Right renal cortex interstitium (tissue), 3 donors: Measurements from ENCODE around the gene MDK. TPM values are rescaled to one million over a fixed set of nuclear protein-coding genes. Genes with fewer than 3 reads are reported as not detected.

Experiments used
- DNase-seq, 3 donors: peaks; one replicate each; pipeline ENCODE4 v3.0.0-alpha.2; 2013; ENCODE audit warnings: low read depth in 3 of 3, low spot score in 2 of 3
- polyA plus RNA-seq, 3 donors: library from polyadenylated mRNA; unstranded; fragments of 120-200 nt; gene quantifications; one replicate each; pipeline ENCODE4 v1.2.1, GENCODE V29; 2013; ENCODE audit not compliant: insufficient read length in 3 of 3

Gene MDK
- polyA plus RNA-seq, 3 donors, result 673 to 741 (median 725) TPM

DNA sequence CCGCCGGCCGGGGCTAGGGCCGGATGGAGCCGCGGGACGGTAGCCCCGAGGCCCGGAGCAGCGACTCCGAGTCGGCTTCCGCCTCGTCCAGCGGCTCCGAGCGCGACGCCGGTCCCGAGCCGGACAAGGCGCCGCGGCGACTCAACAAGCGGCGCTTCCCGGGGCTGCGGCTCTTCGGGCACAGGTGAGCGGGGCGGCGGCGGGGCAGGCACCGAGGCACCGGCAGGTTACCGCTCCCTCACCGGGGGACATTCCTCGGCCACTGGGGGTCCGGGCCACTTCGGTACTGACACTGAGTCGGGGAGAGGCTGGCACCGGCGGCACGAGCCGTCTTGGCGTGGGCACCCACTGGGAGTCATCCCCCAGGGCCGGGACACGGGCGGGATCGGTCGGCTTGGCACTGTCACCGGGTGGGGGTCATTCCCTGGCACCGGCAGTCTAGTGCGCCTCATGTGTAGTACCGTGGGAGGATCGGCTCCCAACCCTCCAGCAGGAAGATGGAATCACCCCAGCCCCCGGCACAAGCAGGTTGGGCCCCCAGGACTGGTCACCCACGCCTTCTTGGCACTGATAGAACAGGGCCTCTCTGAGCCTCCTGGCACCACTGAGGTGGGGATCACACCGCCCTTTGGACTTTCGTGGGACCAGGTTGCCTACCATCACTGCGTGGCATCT, 33.7 kb upstream of the MDK start:
- no peak for DNase-seq

GRCh38 chr11:46348566-46349401, 32.7 kb upstream of the MDK start:
- DNase-seq, result no peak

DNA sequence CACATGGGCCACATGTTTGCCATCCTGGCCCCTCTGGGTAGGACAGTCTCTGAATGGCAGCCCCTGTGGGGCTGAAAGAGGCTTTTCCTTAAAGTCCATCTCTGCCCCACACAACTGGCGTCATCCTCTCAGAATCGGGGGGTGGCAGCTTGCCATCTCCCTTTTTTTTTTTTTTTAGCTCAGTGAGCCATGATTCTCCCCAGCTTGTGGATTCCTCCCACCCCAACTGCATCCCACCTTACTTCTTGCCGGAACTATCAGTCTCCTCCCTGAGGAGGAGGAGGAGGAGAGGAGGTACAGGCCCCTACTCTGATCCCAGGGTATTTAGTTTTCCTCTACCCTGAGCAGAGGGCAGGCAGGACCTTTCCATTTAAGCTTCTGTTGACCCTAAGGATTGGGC, 30.8 kb upstream of the MDK start:
- DNase-seq, result no peak

DNA sequence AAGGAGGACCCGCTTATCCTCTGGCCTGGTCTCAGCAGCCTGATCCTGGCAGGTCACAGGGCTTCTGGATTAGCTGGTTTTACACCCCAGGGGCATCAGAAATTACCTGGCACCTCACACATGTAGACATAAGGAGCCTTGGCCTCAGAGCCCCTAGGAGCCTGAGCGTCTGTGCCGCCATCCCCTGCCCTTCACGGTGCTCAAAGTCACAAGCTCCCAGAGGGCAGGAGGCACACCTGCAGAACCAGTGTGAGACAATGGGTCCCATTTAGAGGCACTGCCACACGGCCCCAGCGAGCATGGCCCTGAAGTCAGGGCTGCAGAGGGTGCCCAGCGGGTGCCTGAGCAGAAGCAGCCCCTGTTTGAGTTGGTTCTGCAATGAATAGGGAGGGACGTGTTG, 30.3 kb upstream of the MDK start:
- DNase-seq, result no peak

- DNase-seq, result no peak
Measured at GRCh38 chr11:46351606-46352005, 29.9 kb upstream of the MDK start.

DNA sequence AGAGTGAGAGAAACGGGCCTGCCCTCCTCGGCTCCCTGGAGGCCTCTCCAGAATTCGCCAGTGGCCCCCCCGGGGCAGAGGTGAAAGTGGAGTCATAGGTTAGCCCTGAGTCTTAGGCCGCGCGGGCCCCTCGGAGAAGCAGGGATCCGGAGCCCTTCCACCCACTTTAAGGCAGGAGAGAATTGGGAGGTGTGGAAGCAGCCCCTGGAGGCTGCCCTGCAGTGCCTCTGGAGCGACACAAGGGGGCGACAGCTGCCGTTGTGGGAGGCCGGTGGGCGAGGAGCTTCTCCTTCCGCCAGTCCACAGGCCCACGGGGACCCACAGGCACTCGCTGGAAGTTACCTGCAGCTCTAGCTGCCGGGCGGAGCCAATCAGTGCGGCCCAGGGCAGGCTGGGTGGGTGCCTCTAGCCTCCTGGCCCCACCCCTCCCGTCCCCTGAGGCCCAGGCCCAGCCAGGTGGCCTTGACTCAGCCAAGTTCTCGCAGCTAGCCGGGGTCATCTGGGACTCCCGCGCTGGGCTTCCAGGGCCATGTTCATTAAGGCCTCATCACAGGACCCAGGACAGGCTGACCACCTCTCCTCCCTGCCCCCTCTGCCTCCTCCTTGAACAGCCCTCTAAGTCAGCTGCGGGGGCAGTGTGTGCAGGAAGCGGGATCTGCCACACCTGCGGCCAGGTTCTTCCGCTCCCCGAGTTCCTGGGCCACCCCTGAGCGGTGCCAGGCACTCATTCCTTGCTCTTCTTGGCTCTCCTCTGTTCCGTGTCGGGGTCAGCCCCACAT, 29.2 kb upstream of the MDK start:
- no peak for DNase-seq

GRCh38 chr11:46353698-46354097, 27.8 kb upstream of the MDK start:
- DNase-seq, result no peak

DNA sequence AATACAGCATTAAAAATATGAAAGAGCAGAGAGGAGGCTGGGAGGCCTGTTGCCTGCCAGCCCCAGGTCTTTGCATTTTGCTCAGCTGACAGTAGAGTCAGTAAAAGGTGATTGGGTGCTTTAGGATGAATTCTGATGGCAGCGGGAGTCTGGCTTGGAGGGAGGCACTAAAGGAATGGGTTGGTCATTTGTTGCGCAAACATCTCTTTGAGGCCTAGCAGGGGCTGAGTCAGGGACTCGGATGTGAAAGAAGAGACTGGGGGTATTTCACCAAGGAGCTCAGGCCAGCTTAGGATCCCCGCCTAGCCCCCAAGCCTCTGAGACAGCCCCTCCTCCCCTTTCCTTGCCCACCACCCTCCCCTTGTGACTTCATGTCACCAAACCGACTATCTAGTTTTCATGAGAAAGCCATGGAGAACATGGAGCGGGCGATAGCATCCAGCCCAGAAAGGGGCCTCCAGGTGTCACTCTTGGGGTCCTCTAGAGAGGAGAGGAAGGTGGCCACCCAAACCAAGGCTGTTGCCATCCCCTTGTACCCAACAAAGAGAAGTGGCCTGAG, 24.5 kb upstream of the MDK start:
- no peak for DNase-seq

- no peak for DNase-seq
Measured at GRCh38 chr11:46357483-46357936, 24.0 kb upstream of the MDK start.

DNA sequence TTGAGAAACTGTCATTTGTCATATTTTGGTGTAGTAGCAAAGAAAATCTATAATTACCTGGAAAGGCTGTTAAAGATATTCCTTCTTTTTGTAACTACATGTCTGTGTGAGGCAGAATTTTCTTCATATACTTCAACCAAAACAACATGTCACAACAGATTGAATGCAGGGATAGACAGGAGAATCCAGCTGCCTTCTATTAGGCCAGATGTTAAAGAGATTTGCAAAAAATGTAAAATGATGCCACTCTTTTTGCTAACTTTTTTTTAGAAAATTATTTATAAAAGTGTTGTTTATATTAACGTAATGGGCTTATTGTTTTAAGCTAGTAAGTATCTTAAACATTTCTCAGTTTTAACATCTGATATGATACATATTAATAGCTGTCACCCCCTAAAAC, 21.5 kb upstream of the MDK start:
- DNase-seq, result no peak

- DNase-seq, result no peak
Measured at GRCh38 chr11:46360878-46361277, 20.6 kb upstream of the MDK start.

GRCh38 chr11:46361283-46362155, 19.9 kb upstream of the MDK start:
- DNase-seq, result no peak

DNA sequence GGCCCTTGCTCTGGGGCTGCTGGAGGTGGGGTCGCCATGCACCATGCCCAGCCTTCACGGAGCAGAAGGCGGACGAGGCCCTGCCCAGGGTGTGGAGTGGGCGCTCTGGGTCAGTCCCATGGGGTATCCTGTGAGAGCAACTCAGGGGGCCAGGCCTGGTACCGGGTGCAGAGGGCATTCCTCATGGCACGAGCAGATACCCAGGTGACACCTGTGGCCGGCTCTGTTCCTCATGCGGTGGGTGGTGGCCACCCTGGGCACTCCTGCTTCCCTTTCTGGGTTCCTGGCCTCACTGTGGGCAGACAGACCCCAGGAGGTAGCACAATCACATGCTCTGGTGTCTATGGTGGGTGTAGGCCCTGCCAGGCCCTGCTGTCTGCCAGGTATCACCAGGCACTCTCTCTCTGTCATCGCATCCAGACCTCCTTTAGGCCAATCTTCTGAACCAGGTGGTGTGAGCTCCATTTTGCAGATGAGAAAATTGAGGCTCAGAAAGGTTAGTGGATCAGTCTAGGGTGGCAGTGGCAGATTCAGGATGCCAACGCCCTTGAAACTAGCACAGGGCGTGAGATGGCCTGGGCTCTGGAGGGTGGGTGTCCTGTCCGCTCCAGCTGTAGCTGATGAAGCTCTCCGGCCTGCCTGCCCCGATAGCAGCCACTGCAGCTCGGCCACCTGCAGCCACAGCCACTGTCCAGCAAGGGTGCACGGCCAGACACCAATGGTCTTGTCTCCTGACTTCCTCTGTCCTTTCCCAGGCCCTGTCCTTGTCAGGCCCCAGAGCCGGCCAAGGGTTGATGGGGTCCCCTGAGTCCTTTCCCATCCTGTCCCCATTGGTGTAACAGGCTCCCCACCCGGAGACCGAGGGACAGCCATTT, 19.1 kb upstream of the MDK start:
- no peak for DNase-seq

GRCh38 chr11:46363031-46363407, 18.4 kb upstream of the MDK start:
- no peak for DNase-seq

DNA sequence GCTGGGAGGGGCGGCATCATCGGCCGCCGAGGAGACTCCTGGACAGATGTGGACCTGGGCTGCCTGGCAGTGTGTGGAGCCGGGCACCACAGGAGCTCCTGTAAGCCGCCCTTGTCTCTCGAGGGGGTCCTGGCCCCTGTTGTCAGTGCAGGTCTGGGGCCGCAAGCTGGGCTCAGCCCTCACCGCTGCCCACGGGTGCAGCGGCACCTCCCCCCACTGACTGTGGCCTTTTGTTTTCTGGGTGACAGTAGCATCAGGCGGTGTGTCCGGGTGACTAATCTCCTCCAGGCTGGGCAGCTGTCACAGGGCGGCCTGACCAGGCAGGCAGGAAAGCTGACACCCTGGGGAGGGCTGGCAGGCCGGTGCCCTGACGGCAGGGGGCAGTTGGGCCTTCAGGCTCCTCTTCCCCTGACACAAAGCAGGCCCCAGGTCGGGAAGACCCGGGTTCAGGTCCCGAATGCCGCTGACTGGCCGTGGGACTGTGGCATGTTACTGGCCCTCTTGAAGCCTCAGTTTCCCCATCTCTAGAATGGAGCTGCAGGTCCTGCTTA, 17.9 kb upstream of the MDK start:
- DNase-seq, result no peak

DNA sequence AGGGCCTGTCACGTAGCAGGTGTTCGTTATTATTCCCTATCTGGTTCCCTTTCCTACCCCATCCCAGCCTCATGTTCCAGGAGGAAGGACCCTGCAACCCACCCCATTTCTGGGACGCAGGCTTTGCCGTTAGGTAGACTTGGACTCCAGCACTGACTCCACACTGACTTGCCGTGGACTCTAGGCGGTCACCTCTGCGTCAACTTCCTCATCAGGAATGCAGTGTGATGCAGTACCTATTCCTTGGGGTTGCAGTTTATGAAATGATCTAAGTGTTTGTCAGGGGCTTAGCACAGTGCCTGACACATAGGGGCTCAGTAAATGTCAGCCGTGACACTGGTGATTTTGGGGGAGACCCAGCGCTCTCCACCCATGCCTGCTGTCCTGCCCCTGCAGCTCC, 17.4 kb upstream of the MDK start:
- no peak for DNase-seq

DNA sequence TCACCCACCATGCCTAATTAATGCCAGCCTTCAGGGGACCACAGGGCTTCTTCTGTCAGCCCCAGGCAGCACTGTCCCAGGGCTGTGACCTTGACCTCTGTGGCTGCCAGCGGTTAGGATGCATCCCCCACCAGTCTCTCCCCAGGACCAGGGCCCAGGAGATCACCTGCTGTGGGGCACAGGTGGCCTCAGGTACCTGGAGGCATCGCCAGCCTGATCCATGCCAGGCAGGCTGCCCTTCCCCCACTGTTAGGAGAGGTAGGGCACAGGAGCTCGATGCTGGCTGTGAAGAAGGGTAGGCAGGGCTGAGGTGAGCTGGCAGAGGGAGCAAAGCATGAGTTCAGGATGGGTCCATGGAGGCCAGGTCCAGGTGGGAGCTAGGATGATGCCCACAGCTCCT, 16.7 kb upstream of the MDK start:
- DNase-seq, result no peak

DNA sequence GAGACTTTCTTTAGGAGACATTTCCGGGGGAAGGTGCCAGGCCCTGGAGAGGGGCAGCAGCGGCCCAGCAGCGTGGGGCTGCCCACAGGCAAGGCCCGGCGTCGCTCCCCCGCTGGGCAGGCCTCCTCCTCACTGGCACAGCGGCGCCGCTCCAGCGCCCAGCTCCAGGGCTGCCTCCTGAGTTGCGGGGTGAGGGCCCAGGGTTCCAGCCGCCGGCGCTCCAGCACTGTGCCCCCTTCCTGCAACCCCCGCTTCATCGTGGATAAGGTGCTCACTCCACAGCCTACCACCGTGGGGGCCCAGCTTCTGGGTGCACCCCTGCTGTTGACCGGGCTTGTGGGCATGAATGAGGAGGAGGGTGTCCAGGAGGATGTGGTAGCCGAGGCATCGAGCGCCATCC, 15.2 kb upstream of the MDK start:
- no peak for DNase-seq

GRCh38 chr11:46366661-46367161, 14.8 kb upstream of the MDK start:
- DNase-seq, result no peak
